PFSK-1 (cell line): ENCODE measurements around the gene KAZN.

Experiments used
- FOXP2 ChIP-seq: optimal IDR thresholded peaks from 2 replicates; pipeline ENCODE3; 2011; ENCODE audit warnings: borderline replicate concordance, control low read depth, inconsistent platforms; ENCODE audit not compliant: insufficient read depth; ENCODE audit errors: extremely low read length, extremely low read depth
- POLR2AphosphoS5 ChIP-seq: IDR thresholded peaks from 2 replicates; pipeline ENCODE4 v1.6.1; 2012; ENCODE audit warnings: low read depth, mild to moderate bottlenecking, control low read depth, low read length, moderate library complexity
- SIN3A ChIP-seq: IDR thresholded peaks from 2 replicates; pipeline ENCODE4 v1.6.1; 2012; ENCODE audit warnings: mild to moderate bottlenecking, low read length, moderate library complexity, borderline replicate concordance; ENCODE audit not compliant: insufficient read depth
- TAF1 ChIP-seq: IDR thresholded peaks from 2 replicates; pipeline ENCODE4 v1.6.1; 2012; ENCODE audit warnings: low read length, control low read depth, borderline replicate concordance; ENCODE audit not compliant: insufficient read depth
- TF ChIP-seq, protein P1 (sequence below), 2 experiments: IDR thresholded peaks; 2 replicates each; pipeline versions ENCODE4 v1.6.1 to v1.8.0; 2011 to 2012; ENCODE audit warnings: low read depth in 2 of 2, low read length in 2 of 2, control low read depth in 1 of 2, inconsistent platforms in 1 of 2, mild to moderate bottlenecking in 1 of 2, moderate library complexity in 1 of 2; ENCODE audit not compliant: insufficient read depth in 1 of 2

Gene KAZN

DNA sequence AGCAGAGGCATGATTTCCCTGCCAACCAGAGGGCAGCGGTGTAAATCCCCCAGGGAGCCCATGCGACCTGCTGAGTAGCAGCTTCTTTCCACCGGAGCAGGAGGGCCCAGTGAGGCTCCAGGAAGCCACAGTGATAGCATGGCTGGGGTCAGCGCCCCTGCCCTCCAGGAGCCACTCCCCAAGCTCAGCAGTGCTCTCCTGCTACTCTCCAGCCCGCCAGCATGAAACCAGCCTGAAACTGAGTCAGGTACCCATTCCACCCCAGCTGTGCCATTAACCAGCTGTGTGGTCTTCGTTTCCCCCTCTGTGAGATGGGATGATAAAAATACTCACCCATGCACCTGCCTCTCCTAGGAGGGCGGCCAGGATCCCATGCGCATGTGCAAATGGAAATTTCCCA, 431.3 kb downstream of the KAZN start:
- no peak for TF ChIP-seq POLR2AphosphoS5
- TF ChIP-seq, protein P1, sequence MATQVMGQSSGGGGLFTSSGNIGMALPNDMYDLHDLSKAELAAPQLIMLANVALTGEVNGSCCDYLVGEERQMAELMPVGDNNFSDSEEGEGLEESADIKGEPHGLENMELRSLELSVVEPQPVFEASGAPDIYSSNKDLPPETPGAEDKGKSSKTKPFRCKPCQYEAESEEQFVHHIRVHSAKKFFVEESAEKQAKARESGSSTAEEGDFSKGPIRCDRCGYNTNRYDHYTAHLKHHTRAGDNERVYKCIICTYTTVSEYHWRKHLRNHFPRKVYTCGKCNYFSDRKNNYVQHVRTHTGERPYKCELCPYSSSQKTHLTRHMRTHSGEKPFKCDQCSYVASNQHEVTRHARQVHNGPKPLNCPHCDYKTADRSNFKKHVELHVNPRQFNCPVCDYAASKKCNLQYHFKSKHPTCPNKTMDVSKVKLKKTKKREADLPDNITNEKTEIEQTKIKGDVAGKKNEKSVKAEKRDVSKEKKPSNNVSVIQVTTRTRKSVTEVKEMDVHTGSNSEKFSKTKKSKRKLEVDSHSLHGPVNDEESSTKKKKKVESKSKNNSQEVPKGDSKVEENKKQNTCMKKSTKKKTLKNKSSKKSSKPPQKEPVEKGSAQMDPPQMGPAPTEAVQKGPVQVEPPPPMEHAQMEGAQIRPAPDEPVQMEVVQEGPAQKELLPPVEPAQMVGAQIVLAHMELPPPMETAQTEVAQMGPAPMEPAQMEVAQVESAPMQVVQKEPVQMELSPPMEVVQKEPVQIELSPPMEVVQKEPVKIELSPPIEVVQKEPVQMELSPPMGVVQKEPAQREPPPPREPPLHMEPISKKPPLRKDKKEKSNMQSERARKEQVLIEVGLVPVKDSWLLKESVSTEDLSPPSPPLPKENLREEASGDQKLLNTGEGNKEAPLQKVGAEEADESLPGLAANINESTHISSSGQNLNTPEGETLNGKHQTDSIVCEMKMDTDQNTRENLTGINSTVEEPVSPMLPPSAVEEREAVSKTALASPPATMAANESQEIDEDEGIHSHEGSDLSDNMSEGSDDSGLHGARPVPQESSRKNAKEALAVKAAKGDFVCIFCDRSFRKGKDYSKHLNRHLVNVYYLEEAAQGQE (IDR thresholded peaks at IDR 0.05; ENCODE audit: insufficient read depth in 1 of 2, low read depth in 2 of 2, low read length in 2 of 2) = no peak
- no peak for TF ChIP-seq TAF1
- no peak for TF ChIP-seq FOXP2
- TF ChIP-seq SIN3A = no peak

DNA sequence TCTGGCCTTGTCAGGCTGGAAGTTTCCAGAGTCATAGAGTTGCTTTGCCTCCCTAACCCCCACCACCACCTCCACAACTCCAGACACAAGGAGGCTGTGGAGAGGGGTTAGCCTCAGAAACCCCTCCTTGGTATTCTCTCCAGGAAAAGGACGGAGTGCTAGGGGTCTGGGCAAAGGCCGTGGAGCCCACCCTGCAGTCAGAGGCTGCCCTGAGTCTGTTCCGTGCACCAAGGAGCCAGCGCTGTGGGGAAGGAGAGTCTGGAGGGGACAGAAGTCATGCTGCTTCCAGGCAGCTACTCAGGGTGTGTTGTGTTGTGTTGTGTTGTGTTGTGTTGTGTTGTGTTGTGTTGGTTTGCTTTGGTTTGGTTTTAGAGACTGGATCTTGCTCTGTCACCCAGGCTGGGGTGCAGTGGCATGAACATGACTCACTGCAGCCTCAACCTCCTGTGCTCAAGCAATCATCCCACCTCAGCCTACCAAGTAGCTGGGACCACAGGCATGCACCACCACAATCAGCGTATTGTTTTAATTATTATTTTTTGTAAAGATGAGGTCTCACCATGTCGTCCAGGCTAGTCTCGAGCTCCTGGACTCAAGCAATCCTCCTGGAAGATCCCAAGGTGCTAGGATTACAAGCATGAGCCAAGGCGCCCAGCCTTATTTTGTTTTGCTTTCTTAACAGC, 432.9 kb downstream of the KAZN start:
- TF ChIP-seq POLR2AphosphoS5 (no peak), TAF1 (no peak), FOXP2 (no peak), SIN3A (no peak)
- TF ChIP-seq, protein P1 (IDR thresholded peaks at IDR 0.05; ENCODE audit: insufficient read depth in 1 of 2, low read depth in 2 of 2, low read length in 2 of 2) = no peak

DNA sequence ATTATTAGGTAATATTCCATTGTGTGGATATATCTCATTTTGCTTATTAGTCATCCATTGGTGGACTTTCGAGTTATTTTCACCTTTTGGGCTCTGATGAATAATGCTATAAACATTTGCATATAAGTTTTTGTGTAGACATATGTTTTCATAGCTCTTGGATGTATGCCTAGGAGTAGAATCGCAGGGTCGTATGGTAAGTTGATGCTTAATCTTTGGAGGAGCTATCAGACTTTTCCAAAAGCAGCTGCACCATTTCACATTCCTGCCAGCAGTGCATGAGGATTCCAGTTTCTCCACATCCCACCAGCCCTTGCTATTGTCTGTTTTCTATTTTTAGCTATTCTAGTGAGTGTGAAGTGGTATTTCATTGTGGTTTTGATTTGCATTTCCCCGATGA, 434.8 kb downstream of the KAZN start:
- TF ChIP-seq FOXP2 = no peak
- no peak for TF ChIP-seq TAF1
- TF ChIP-seq, protein P1 (IDR thresholded peaks at IDR 0.05; ENCODE audit: insufficient read depth in 1 of 2, low read depth in 2 of 2, low read length in 2 of 2) = no peak
- TF ChIP-seq SIN3A = no peak
- TF ChIP-seq POLR2AphosphoS5 = no peak

DNA sequence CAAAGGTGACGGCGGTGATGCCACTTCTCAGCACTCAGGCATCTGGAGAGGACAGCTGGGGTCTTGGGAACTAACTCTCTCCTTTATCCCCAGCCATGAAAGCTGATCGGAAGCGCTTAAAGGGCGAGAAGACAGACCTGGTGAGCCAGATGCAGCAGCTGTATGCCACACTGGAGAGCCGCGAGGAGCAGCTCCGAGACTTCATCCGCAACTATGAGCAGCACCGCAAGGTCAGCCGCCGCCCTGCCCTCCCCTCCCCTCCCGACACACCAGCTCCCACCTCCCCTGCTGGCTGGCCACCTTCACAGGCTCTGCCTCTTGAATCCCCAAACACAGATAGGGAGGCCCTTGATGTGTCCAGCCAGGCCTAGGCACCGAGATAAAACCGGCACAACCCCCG, 436.2 kb downstream of the KAZN start:
- TF ChIP-seq POLR2AphosphoS5 (no peak), SIN3A (no peak), TAF1 (no peak), FOXP2 (no peak)
- TF ChIP-seq, protein P1 (IDR thresholded peaks at IDR 0.05; ENCODE audit: insufficient read depth in 1 of 2, low read depth in 2 of 2, low read length in 2 of 2) = no peak

DNA sequence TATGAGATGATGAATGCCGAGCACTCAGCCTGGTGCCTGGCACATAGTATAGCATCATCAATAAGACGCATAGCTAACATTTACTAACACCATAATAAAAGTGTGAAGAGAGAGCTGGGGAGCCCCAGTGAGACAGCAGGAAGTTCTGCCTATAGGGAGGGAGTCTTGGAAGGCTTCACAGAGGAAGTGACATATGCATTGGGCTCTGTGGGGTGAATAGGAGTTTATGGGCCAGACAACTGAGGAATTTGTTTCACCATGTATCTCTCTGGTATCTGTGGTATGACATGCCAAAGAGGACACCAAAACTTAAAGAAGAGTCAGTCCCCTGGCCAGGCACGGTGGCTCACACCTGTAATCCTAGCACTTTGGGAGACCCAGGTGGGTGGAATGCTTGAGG, 436.8 kb downstream of the KAZN start:
- no peak for TF ChIP-seq TAF1
- TF ChIP-seq POLR2AphosphoS5 = no peak
- TF ChIP-seq SIN3A = no peak
- TF ChIP-seq FOXP2 = no peak
- TF ChIP-seq, protein P1 (IDR thresholded peaks at IDR 0.05; ENCODE audit: insufficient read depth in 1 of 2, low read depth in 2 of 2, low read length in 2 of 2) = no peak
